K562 (cell line): ENCODE data around the gene SLC25A53. TPM values are rescaled to one million over a fixed set of nuclear protein-coding genes. Genes with fewer than 3 reads are reported as not detected.
A peak's percentile ranks its signal among the peaks of the same experiment; 100 is the strongest.

Experiments used
- ATAC-seq: fragments of 200-7000 bp; cut with Tn5 transposase; 3 replicates; pipeline ENCODE4 v1.9.1; 2020; ENCODE audit warnings: moderate library complexity
- BruUV-seq: library from RNA; stranded (reverse); fragments of 400-500 nt; replicated peaks from 2 replicates; lab custom pipeline; 2021; lab: Mats Ljungman, UMichigan
- CTCF ChIA-PET: fragments of 300-600 bp; formaldehyde crosslinking; extraction: SDS; loops from one replicate; lab custom pipeline; 2021; ENCODE audit warnings: low intra/inter-chr PET ratio; lab: Yijun Ruan, JAX
- POLR2A ChIA-PET: fragments of 300-600, 350-650 bp; sonication (Branson Sonifier 250); formaldehyde crosslinking; extraction: SDS; loops from one replicate; lab custom pipeline; 2021; ENCODE audit warnings: antibody characterized with exemption, inconsistent platforms; lab: Yijun Ruan, JAX
- DNase-seq, 4 experiments: peaks; one replicate each; pipeline versions ENCODE4 v3.0.0 to v3.0.0-alpha.2; 2011 to 2018; ENCODE audit warnings: low spot score in 3 of 4, mixed read lengths in 3 of 4; ENCODE audit errors: extremely low read depth in 1 of 4
- FAIRE-seq: peaks from 2 replicates; lab custom pipeline; 2011; peaks lifted over from hg19 to GRCh38; lab: Jason Lieb, UNC
- H2AFZ ChIP-seq: 2 replicates; pipeline ENCODE4 v1.6.0; 2011; ENCODE audit warnings: low read depth, low read length, control low read depth, inconsistent platforms
- H3K27ac ChIP-seq: fragments of 200-600 bp; 3 replicates; pipeline ENCODE4 v1.8.0; 2011; ENCODE audit warnings: low read depth, mild to moderate bottlenecking, control low read depth, inconsistent platforms, low read length, moderate library complexity, mixed read lengths; ENCODE audit errors: extremely low read depth
- H3K27me3 ChIP-seq, 2 experiments: fragments of 300-600 bp in 1 of 2; 2 replicates in 1 of 2; 3 replicates in 1 of 2; pipeline versions ENCODE4 v1.6.0 to v1.8.0; 2011; ENCODE audit warnings: inconsistent platforms in 2 of 2, low read length in 2 of 2, mild to moderate bottlenecking in 1 of 2, mixed read lengths in 1 of 2, moderate library complexity in 1 of 2; ENCODE audit not compliant: control insufficient read depth in 2 of 2, insufficient read depth in 2 of 2
- H3K36me3 ChIP-seq: fragments of 300-600 bp; 3 replicates; pipeline ENCODE4 v1.8.0; 2011; ENCODE audit warnings: mild to moderate bottlenecking, low read length, inconsistent platforms; ENCODE audit not compliant: control insufficient read depth, insufficient read depth
- H3K4me1 ChIP-seq, 2 experiments: fragments of 200-600 bp in 1 of 2; replicated peaks in 1 of 2; 2 replicates in 1 of 2; 3 replicates in 1 of 2; pipeline versions ENCODE4 v1.5.1 to v1.8.0; 2011; ENCODE audit warnings: inconsistent platforms in 2 of 2, low read length in 2 of 2, mild to moderate bottlenecking in 1 of 2, mixed read lengths in 1 of 2, moderate library complexity in 1 of 2; ENCODE audit not compliant: control insufficient read depth in 2 of 2, insufficient read depth in 2 of 2
- H3K4me2 ChIP-seq: 2 replicates; pipeline ENCODE4 v1.6.1; 2011; ENCODE audit warnings: low read length, control low read depth, inconsistent platforms, mixed read lengths; ENCODE audit not compliant: insufficient read depth
- H3K4me3 ChIP-seq: fragments of 200-600 bp; sonication (generic), shearing (Covaris generic); 2 replicates; pipeline ENCODE4 v1.5.1; 2016; ENCODE audit warnings: control low read depth, inconsistent platforms
- H3K79me2 ChIP-seq: fragments of 200-600 bp; 3 replicates; pipeline ENCODE4 v1.8.0; 2011; ENCODE audit warnings: low read length, inconsistent platforms; ENCODE audit not compliant: control insufficient read depth, insufficient read depth
- H3K9ac ChIP-seq, 2 experiments: 2 replicates each; pipeline versions ENCODE4 v1.6.0 to v1.6.1; 2011; ENCODE audit warnings: low read depth in 2 of 2, low read length in 2 of 2, control low read depth in 1 of 2, inconsistent platforms in 1 of 2, mild to moderate bottlenecking in 1 of 2, mixed read lengths in 1 of 2; ENCODE audit not compliant: insufficient read depth in 1 of 2
- H3K9me1 ChIP-seq: one replicate; pipeline ENCODE4 v1.6.0; 2011; ENCODE audit warnings: inconsistent platforms, mild to moderate bottlenecking, low read length, moderate library complexity; ENCODE audit not compliant: control insufficient read depth, insufficient read depth
- H3K9me3 ChIP-seq: replicated peaks from 2 replicates; pipeline ENCODE4 v1.5.1; 2011; ENCODE audit warnings: low read depth, low read length, inconsistent platforms; ENCODE audit not compliant: control insufficient read depth, insufficient read depth
- H4K20me1 ChIP-seq: replicated peaks from 2 replicates; pipeline ENCODE4 v1.6.1; 2011; ENCODE audit warnings: low read length, inconsistent platforms, mixed read lengths; ENCODE audit not compliant: control insufficient read depth, insufficient read depth
- ATF2 ChIP-seq: sonication (generic); formaldehyde crosslinking; IDR thresholded peaks from 2 replicates; pipeline ENCODE4 v1.8.1; 2022; ENCODE audit warnings: missing genetic modification reagents
- CSDE1 ChIP-seq, 2 experiments: fragments of 450-650 bp; IDR thresholded peaks; 2 replicates each; pipeline ENCODE4 v1.6.1; 2016; ENCODE audit warnings: mild to moderate bottlenecking in 1 of 2
- ELK3 ChIP-seq: fragments of 450-650 bp; formaldehyde crosslinking; IDR thresholded peaks from 2 replicates; pipeline ENCODE4 v1.4.0; 2020; ENCODE audit warnings: mild to moderate bottlenecking
- ETV1 ChIP-seq: fragments of 450-650 bp; conservative IDR thresholded peaks from 2 replicates; pipeline ENCODE4 v1.6.1; 2016; ENCODE audit warnings: missing genetic modification characterization, control low read depth, low read depth, missing compliant biosample characterization
- HNRNPH1 ChIP-seq: fragments of 200-400 bp; formaldehyde crosslinking; optimal IDR thresholded peaks from 2 replicates; pipeline ENCODE3; 2017; ENCODE audit warnings: low read depth, mild to moderate bottlenecking, low read length, moderate library complexity
- HOMEZ ChIP-seq: fragments of 250-450 bp; sonication (Bioruptor Pico); IDR thresholded peaks from 2 replicates; pipeline ENCODE4 v1.4.0; 2020; ENCODE audit warnings: mild to moderate bottlenecking, moderate library complexity
- IRF9 ChIP-seq: fragments of 450-650 bp; IDR thresholded peaks from 2 replicates; pipeline ENCODE4 v1.6.1; 2016; ENCODE audit warnings: missing biosample characterization, missing genetic modification characterization
- RBM34 ChIP-seq: fragments of 200-400 bp; formaldehyde crosslinking; IDR thresholded peaks from 2 replicates; pipeline ENCODE4 v1.6.1; 2018; ENCODE audit warnings: low read length, borderline replicate concordance; ENCODE audit not compliant: insufficient read depth
- SREBF1 ChIP-seq: fragments of 150-350 bp; IDR thresholded peaks from 2 replicates; pipeline ENCODE4 v1.6.1; 2014; ENCODE audit warnings: antibody characterized with exemption, low read depth, low read length, borderline replicate concordance
- TGIF2 ChIP-seq: sonication (generic); formaldehyde crosslinking; IDR thresholded peaks from 2 replicates; pipeline ENCODE4 v1.8.1; 2022; ENCODE audit warnings: mild to moderate bottlenecking, missing genetic modification reagents, moderate library complexity
- ZBTB34 ChIP-seq: fragments of 250-450 bp; sonication (Bioruptor Pico); IDR thresholded peaks from 2 replicates; pipeline ENCODE4 v1.8.0; 2021; ENCODE audit warnings: mild to moderate bottlenecking, moderate library complexity
- ZFP36 ChIP-seq: fragments of 150-350 bp; IDR thresholded peaks from 2 replicates; pipeline ENCODE4 v1.6.1; 2018; ENCODE audit warnings: low read length, low read depth; ENCODE audit not compliant: partially characterized antibody
- ZNF239 ChIP-seq: fragments of 250-450 bp; sonication (Bioruptor Pico); IDR thresholded peaks from 2 replicates; pipeline ENCODE4 v1.4.0; 2020; ENCODE audit warnings: mild to moderate bottlenecking
- WGBS: fragments of 100-300 bp; shearing (Covaris generic); methylation state at CpG from one replicate; pipeline ENCODE4 v1.1.6; 2016; ENCODE audit warnings: low coverage, mixed read lengths; ENCODE audit not compliant: insufficient coverage; ENCODE audit errors: missing lambda C conversion rate; 5-methylcytosine and 5-hydroxymethylcytosine counted together
- in situ Hi-C: fragments of 300-500 bp; cut with MboI; formaldehyde crosslinking; loops from 4 replicates; pipeline ENCODE4 v1.15.0; 2018; ENCODE audit warnings: inconsistent platforms, mixed read lengths
- intact Hi-C: fragments of 100-400 bp; cut with micrococcal nuclease; formaldehyde crosslinking; loops from 2 replicates; pipeline ENCODE4 v1.14.2; 2022
- polyA plus RNA-seq, 8 experiments: library from polyadenylated mRNA; depleted of rRNA in 4 of 8; stranded (reverse) in 5 of 8; unstranded in 3 of 8; fragments of >200 nt; fragmentation: Nextera tagmentation in 2 of 8; fragmentation: Illumina TruSeq in 1 of 8; extraction: Ambion mirVana in 2 of 8; extraction: Trizol in 1 of 8; gene quantifications; 2 replicates each; pipeline versions ENCODE4 v1.2.1 to v1.2.3, GENCODE V29; 2011 to 2014; ENCODE audit warnings: inconsistent platforms in 1 of 8, missing spikeins in 1 of 8
- total RNA-seq, 7 experiments: library from RNA; depleted of rRNA in 6 of 7; stranded (reverse); fragments of >200 nt in 6 of 7; fragmentation: Illumina TruSeq in 2 of 7; extraction: Trizol in 2 of 7; gene quantifications; 2 replicates each; pipeline versions ENCODE4 v1.2.1 to v1.2.3, GENCODE V29; 2011 to 2021; ENCODE audit warnings: low replicate concordance in 1 of 7

SLC25A53 gene
- total and polyA plus RNA-seq, 9 of the 15 experiments (the other 6 are each of a cell fraction or from before 2014, with no cell fraction given) = 2.4 to 8.6 (median 5.6) TPM

- H3K4me2 ChIP-seq = no peak overlapping the region
- H3K9ac ChIP-seq = no peak overlapping the region
- no peaks in the 10 kb centered on the region for H3K9me1 ChIP-seq
- intact Hi-C loops = no loop called here
- no TSS peak for BruUV-seq
- H3K9me3 ChIP-seq = no peaks in the 10 kb centered on the region
- in situ Hi-C loops = no loop called here
- no peaks in the 10 kb centered on the region for H3K27me3 ChIP-seq
- no peak for FAIRE-seq
- H3K4me3 ChIP-seq = no peak overlapping the region
- POLR2A ChIA-PET = no interaction called here
- peaks cover 37% of the 10 kb centered on the region; the same call in 2 of the 3 replicates for H3K36me3 ChIP-seq
- H3K27ac ChIP-seq = no peak overlapping the region
- peaks cover 0 to 4% of the 10 kb centered on the region in 2 experiments; a peak in 3 of 5 replicates for H3K4me1 ChIP-seq
- H3K79me2 ChIP-seq = peaks cover 72% of the 10 kb centered on the region
- H4K20me1 ChIP-seq = peaks cover 8% of the 10 kb centered on the region; the same call in 1 of the 2 replicates
- DNase-seq = no peak
- H2AFZ ChIP-seq = no peak overlapping the region
- no peak for TF ChIP-seq HNRNPH1
- TF ChIP-seq CSDE1 (IDR thresholded peaks at IDR 0.05) = no peak
- no peak for TF ChIP-seq ATF2
- TF ChIP-seq ELK3 (CRISPR knock-in tag) = no peak
- TF ChIP-seq RBM34 = no peak
- no peak for TF ChIP-seq TGIF2
- TF ChIP-seq HOMEZ (CRISPR knock-in tag) = no peak
- no peak for TF ChIP-seq ZBTB34
- TF ChIP-seq ETV1 = no peak
- TF ChIP-seq ZNF239 (CRISPR knock-in tag) = no peak
- TF ChIP-seq SREBF1 = no peak
- no peak for TF ChIP-seq IRF9 (tag)
- no peak for TF ChIP-seq ZFP36
- ATAC-seq = peak; percentile 44
- CTCF ChIA-PET = no interaction called here
- WGBS = 60% methylated on average over 3 of the region's 6 CpGs
Measured at GRCh38 chrX:104172121-104172520, 15.3 kb upstream of the SLC25A53 start.
